ENCODE data around the gene SRSF1. TPM values are rescaled to one million over a fixed set of nuclear protein-coding genes. Genes with fewer than 3 reads are reported as not detected.
"Not testable (repeated sequence)": the region's sequence is repeated elsewhere in the genome, so short reads cannot be mapped to it uniquely, and the experiment has no call there.

The SRSF1 gene, protein sequence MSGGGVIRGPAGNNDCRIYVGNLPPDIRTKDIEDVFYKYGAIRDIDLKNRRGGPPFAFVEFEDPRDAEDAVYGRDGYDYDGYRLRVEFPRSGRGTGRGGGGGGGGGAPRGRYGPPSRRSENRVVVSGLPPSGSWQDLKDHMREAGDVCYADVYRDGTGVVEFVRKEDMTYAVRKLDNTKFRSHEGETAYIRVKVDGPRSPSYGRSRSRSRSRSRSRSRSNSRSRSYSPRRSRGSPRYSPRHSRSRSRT
- total RNA-seq (2014; rRNA removed; shearing (Covaris generic); ENCODE audit: low replicate concordance) = 402 and 601 TPM in 2 replicates

DNA sequence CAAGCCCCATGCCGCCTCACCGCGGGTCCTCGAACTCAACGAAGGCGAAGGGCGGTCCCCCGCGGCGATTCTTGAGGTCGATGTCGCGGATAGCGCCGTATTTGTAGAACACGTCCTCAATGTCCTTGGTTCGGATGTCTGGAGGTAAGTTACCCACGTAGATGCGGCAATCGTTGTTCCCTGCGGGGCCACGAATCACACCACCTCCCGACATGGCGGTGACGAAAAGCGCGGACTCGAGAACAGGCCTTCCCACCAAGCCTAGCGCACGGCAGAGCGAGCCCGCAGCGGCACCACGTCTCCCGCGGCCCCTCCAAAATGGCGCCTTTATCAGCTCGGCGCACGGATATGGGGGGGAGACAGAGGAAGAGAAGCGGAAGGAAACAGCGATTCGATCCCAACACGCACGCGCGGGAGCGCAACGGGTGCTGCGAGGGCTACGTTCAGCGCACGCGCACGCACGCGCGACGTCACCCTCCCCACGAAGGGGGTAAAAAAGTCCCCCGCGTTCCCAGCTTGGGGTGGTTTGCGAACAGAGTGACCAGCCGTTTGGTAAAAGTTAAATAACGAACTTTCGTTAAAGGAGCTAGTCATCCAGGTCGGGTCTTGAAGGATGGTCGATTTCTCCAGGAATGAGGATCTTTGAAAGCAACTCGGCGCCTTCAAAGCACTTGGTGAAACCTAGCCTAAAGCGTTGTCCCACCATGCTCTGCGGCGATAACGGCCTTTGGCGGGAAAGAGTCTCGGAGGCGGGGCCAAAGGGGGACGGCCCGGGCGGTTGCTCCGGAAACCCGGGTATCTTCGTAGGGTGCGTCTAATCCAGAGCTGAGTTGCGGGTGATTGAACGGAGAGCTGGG, at the start of gene SRSF1:
Gene SRSF1 (minus strand): TSS at position 323 of the 857 bp plus-strand sequence. CDS start 109 bp downstream, at position 214.
- peaks cover 48% of the 10 kb centered on the region for H3K36me3 ChIP-seq
- no peaks in the 10 kb centered on the region; the same call in 1 of the 2 replicates for H3K27me3 ChIP-seq
- DNase-seq = peak; percentile 98
- peak within 1 kb of the TSS; percentile 96 for H3K4me3 ChIP-seq
- no peaks in the 10 kb centered on the region for H3K9me3 ChIP-seq

DNA sequence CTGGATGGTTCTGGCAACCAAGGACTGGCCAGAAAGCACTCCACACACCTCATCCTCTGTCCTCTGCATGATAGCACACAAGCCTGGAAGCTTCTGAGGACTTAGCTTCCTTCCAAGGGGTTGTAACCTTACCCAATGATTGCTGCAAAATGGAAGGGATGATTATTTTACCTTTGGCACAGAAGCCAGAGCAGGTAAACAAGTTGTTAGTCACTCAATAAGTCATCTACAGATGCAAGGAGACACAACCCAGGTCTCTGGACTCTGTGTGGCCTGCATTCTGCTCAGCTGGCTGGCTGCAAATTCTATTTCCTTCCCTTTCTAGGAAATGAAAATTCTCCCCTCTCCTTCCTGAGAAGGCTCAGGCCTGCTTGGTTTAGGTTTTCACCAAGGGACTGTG, 49.4 kb upstream of the SRSF1 start:
- Histone ChIP-seq H3K36me3 (no peaks in the 10 kb centered on the region), H3K9me3 (no peaks in the 10 kb centered on the region), H3K27me3 (no peaks in the 10 kb centered on the region), H3K4me3 (no peak overlapping the region)
- DNase-seq = no peak

DNA sequence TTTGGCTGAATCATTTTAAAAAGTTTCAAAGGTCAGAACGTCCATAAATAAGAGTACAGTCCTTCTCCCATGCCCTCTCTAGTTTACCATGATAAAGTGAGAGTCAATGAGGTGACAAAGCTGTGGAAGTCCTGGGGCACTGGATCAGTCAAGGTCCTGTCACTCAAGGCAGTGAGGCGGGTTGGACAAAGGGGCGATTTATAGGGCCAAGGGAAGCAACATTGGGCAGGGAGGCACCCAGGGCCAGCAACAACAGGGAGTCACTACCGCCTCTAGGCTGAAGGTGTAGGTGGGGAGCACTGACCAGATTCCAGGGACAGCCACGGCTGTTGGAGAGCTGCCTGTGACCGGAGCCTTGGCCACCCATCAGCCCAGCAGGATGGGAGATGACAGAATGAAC, 47.6 kb upstream of the SRSF1 start:
- Histone ChIP-seq H3K9me3 (no peaks in the 10 kb centered on the region), H3K36me3 (no peaks in the 10 kb centered on the region), H3K4me3 (no peak overlapping the region), H3K27me3 (no peaks in the 10 kb centered on the region)
- no peak for DNase-seq

DNA sequence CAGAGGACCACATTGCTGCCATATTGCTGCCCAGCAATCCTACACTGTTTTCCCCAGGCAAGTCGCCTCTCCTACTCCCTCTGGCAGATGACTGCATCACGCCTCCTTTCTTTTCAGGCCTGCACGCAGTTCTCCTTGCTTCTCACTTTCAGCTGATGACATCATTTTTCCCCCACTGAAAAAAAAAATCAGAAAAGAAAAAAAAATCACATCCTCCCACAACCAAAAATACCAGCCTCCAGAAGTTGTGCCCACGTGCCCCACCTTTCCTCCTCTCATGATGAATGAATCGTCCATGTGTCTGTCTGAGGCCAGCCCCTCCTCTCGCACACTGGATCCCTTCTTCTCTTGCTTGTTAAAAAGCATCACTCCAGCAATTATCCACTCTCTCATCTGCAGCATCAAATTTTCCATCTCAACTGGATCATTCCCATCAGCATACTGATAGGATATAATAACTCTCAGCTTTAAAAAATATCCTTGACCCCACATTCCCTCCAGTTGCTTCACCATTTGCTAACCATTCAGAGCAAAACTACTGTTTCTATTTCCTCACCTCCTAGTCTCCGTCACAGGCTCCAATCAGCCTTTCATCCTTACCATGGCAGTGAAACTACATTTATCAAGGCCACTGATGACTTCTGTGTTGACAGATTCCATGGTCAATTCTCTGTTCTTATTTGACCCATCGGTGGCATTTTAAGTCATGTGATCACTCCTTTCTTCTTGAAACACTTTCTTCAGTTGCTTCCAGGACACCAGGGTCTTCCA, 46.1 kb upstream of the SRSF1 start:
- Histone ChIP-seq H3K9me3 (no peaks in the 10 kb centered on the region), H3K36me3 (no peaks in the 10 kb centered on the region), H3K4me3 (no peak overlapping the region), H3K27me3 (no peaks in the 10 kb centered on the region)
- DNase-seq = no peak

DNA sequence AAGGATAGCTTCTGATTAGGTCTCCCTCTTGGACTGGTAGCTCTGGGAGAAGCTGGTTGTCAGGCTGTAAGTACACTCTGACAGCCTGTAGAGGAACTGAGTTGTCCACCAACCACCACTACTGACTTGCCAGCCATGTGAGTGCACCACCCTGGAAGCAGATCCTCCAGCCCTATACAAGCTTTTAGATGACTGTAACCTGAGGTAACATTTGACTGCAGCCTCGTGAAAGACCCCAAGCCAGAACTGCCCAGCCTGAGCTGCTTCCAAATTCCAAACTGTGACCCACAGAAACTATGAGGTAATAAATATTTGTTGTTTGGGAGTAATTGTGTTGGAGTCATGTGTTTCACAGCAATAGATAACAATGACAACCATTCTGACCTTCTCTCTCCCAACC, 45.4 kb upstream of the SRSF1 start:
- H3K9me3 ChIP-seq = no peaks in the 10 kb centered on the region
- H3K36me3 ChIP-seq = no peaks in the 10 kb centered on the region
- no peak overlapping the region for H3K4me3 ChIP-seq
- H3K27me3 ChIP-seq = no peaks in the 10 kb centered on the region
- no peak for DNase-seq

DNA sequence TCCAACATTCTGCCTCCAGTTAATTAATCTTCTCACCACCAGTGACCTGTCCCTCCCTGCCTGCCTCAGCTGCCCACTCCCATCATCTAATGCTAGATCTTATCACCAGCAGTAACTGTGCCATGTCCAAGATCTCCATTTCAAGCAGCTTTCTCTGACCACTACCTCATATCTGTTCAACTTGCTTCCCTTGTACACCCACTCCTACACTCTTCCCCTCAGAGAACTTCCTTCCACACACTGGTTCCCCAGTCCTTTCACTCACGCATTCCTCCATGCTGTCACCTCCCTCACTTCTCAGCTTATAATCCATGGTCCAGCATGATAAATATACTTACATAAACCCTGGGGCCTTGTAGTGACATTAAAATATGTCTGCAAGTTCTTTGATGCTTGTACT, 44.4 kb upstream of the SRSF1 start:
- Histone ChIP-seq H3K4me3 (no peak overlapping the region), H3K9me3 (no peaks in the 10 kb centered on the region), H3K27me3 (no peaks in the 10 kb centered on the region), H3K36me3 (no peaks in the 10 kb centered on the region)
- DNase-seq = no peak

DNA sequence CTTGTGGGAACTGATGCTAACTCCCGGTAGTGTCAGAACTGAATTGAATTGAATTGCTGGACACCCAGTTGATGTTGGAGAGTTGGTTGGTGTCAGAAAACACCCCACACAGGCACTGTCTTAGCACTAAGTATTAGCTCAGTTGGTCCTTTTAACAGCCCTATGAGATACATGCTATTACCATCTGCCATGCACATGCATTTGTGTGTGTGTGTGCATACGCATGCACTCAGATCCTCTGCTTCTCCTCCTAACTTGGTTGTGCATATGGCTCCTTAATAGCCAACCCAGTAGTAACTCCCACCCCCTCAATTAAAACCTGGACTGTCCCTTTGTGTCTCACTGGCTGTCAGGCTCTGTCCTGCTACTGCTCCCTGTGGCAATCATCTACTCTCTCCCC, 43.9 kb upstream of the SRSF1 start:
- Histone ChIP-seq H3K9me3 (no peaks in the 10 kb centered on the region), H3K27me3 (no peaks in the 10 kb centered on the region), H3K4me3 (no peak overlapping the region), H3K36me3 (no peaks in the 10 kb centered on the region)
- DNase-seq = no peak

DNA sequence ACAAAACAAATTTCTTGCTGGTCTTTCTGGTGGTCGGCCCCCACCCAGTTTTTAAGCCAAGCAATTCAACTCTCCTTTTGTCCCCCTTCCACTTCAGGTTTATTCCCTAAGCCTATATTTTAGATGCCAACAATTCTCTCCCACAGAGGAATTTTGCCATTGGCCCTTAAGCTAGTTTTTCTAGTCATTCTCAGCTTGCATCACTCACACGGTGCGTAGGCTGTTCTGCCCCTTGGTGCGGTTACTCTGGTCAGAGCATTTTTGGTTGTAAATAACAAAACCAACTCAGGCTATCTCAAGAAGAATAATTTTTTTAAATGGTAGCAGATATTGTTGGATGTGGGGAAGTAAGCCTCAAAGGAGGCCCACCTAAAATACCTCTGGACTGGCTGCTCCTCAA, 42.5 kb upstream of the SRSF1 start:
- no peaks in the 10 kb centered on the region for H3K36me3 ChIP-seq
- no peaks in the 10 kb centered on the region for H3K27me3 ChIP-seq
- H3K9me3 ChIP-seq = no peaks in the 10 kb centered on the region
- no peak for DNase-seq
- H3K4me3 ChIP-seq = no peak overlapping the region

DNA sequence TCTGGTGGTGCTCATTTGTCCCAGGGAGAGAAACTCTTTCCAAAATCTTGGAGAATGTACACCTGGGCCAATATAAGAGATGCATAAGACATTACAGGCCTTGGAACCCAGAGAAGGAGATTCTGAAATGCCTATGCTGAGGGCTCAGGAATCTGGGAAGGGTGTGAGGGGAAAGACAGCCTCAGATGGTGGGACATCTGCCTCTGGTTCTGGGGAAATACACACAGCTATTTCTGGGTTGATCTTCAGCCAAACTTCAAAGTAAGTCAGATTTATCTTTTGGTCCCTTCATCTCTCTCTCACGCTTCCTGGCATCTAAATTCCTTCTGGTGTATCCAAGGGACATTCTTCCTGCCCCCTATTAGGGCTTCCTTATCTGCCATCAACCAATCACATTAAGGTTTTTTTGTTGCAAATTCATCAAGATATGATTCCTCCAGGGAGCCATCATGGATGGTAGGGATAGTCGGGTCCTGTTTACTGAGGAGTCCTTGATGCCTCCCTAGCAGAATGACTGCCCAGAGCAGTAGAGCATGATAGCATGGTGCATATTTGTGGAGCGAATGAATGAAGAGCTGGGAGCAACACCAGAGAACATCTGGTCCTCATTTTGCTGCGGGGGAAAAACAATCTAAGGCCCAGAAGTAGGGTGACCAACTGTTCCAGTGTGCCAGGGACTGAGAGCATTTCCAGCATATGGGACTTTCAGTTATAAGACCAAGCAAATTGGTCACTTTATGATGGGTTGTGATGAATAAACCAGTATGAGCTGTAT, 40.5 kb upstream of the SRSF1 start:
- Histone ChIP-seq H3K4me3 (no peak overlapping the region), H3K36me3 (no peaks in the 10 kb centered on the region), H3K9me3 (no peaks in the 10 kb centered on the region; the same call in 1 of the 2 replicates), H3K27me3 (no peaks in the 10 kb centered on the region)
- DNase-seq = no peak

DNA sequence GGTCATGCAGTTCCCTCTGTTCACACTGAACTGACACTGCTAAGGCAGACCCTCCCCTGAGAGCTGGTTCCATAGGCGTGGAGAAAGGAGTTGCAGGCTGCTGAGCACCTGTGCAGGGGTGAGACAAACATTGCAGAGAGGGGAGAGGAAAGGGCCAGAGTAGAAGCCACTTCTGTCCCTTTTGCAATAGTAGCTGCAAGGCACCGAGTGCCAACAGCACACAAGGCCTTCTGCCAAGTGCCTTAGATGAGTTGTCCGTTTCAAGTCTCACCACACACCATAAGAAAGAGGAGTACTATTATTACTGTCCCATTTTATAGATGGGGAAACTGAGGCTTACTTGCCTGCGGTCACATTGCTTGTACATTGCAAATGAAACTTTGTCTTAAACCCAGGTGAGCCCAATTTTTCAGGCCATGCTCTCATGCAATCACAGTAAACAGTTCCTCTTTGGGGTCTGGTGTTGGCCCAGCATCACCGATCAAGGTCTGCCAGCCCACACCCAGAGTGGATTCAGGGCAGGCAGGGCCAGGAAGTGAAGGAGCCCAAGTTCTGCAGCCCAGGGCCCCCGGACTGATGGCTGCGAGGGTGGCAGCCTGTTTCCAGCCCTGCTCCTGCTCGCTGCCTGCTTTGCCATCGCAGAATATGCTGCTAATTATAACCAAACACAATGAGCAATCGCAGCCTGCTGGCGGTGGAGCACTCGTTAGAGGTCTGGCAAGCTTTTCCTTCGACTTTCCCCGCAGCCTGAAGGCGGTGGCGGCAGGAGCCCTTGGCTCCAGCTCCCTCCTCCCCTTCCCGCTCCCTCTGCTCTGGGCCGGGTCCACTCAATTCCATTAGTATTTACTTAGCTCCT, 39.4 kb upstream of the SRSF1 start:
- H3K36me3 ChIP-seq = no peaks in the 10 kb centered on the region

DNA sequence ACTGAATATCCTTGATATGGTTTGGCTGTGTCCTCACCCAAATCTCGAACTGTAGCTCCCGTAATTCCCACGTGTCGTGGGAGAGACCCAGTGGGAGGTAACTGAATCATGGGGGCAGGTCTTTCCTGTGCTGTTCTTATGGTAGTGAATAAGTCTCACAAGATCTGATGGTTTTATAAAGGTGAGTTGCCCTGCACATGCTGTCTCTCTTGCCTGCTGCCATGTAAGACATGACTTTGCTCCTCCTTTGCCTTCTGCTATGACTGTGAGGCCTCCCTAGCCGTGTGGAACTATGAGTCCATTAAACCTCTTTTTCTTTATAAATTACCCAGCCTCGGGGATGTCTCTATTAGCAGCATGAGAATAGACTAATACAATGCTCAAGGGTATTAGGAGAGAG, 37.2 kb upstream of the SRSF1 start:
- H3K4me3 ChIP-seq, DNase-seq, H3K9me3 ChIP-seq, H3K27me3 ChIP-seq, H3K36me3 ChIP-seq: not testable (repeated sequence)

More for the DNA sequence above, 39.4 kb upstream of the SRSF1 start:
- no peak for DNase-seq
- H3K4me3 ChIP-seq = no peak overlapping the region
- no peaks in the 10 kb centered on the region; the same call in 1 of the 2 replicates for H3K9me3 ChIP-seq
- H3K27me3 ChIP-seq = no peaks in the 10 kb centered on the region

DNA sequence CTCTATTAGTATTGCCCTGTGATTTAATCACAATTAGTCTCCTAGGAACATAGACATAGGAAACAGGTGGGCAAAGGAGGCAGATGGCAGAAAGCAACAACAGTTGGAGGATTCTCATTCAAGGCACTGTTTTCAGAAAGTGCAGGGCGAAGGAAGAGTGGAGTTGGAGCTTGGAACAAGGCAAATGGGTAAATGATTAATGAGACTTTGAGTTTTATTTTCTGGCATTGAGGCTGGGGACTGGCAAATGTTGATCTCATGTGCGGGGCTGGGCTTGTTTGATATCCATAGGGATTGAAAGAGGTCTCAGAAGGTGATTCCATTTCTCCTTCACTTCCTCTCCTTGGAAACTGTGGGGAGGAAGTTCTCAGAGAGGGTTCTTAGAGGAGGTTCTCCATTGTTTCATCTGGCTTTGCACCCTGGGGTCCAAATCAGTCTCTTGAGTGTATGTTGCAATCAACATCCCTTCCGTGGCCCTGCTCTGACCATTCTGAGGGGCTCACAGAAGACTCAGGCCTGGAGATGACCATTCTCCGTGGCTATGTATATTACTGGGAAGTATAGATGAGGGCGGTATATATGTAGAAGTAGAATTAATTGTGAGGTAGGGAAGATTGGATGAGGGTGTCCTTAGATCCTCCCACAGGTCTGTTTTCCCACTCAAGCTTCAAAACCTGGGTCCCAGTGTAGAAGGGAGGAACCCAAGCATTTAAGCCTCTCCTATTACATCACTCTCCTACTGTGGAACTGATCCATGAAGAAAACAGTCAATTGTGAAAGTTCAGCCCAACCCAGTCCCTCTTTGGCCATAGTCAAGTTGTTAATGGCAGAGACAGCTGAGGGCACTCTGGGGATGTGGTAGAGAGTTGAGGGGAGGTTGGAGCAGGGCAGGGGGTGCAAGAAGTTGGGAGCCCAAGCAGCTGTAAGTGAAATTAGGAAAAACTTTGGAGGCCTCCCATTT, 36.5 kb upstream of the SRSF1 start:
- no peaks in the 10 kb centered on the region for H3K36me3 ChIP-seq
- H3K27me3 ChIP-seq = no peaks in the 10 kb centered on the region
- no peaks in the 10 kb centered on the region; the same call in 1 of the 2 replicates for H3K9me3 ChIP-seq
- DNase-seq = no peak
- no peak overlapping the region for H3K4me3 ChIP-seq

DNA sequence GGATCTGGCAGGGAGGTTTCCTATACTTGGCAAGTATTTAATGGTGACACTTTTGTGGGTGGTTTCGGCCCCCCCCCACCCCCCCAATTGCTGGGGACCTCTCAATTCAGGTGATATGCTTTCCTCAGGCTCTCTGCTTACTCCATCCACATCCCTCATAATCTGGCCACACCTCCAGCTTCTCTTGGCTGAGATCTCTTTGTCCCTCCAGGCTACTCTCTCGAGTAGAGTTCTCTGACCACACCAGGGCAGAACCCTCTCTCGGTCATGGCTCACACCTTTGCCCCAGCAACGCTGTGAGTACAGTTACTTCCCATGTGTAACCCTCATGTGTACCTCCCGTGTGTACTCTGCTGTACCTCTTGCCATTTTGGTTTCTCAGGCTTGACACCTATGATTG, 34.1 kb upstream of the SRSF1 start:
- Histone ChIP-seq H3K9me3 (no peaks in the 10 kb centered on the region; the same call in 1 of the 2 replicates), H3K36me3 (no peaks in the 10 kb centered on the region), H3K4me3 (no peak overlapping the region), H3K27me3 (0 out of 2 replicates have a peak, but pooled peaks cover 3% of the 10 kb centered on the region)
- no peak for DNase-seq

DNA sequence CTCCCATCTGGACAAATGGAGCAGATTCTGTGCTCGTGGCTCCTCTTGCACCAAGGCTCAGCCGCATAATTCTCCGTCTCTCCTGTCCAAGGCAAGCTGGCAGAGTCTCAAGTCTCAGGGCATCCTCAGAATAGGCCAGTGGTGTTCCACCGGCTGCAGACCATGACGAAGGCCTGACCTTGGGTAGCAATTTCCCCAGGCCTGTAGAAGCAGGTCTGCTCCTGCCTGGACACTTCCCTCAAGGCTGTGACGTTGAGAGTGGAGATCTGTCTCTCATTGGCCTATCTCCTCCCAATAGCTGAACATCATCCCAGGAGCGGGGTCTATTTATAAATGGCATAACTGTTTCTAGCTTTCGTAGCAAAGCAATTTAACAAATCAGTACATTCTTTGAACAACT, 33.3 kb upstream of the SRSF1 start:
- no peak overlapping the region for H3K4me3 ChIP-seq
- H3K27me3 ChIP-seq = 0 out of 2 replicates have a peak, but pooled peaks cover 3% of the 10 kb centered on the region
- H3K36me3 ChIP-seq = no peaks in the 10 kb centered on the region
- DNase-seq = no peak
- no peaks in the 10 kb centered on the region; the same call in 1 of the 2 replicates for H3K9me3 ChIP-seq
